Measurements from ENCODE around the gene METTL16. TPM values are rescaled to one million over a fixed set of nuclear protein-coding genes. Genes with fewer than 3 reads are reported as not detected.

The METTL16 gene
- total and polyA plus RNA-seq, 9 of the 15 experiments (the other 6 are each of a cell fraction or from before 2014, with no cell fraction given), result 12.1 to 30.5 (median 19.8) TPM

- TF ChIP-seq CREB3 (tag; conservative IDR thresholded peaks at IDR 0.05; ENCODE audit: low read depth) (no peak), MITF (IDR thresholded peaks at IDR 0.05) (no peak), CREM (IDR thresholded peaks at IDR 0.05; ENCODE audit: low read depth) (no peak), ZNF449 (CRISPR knock-in tag; IDR thresholded peaks at IDR 0.05) (no peak)
Observed at GRCh38 chr17:2483084-2483483, 28.6 kb downstream of the METTL16 start (continued).

GRCh38 chr17:2482218-2482617 lies 29.5 kb downstream of the METTL16 start:
- TF ChIP-seq USF1 (CRISPR knock-in tag; IDR thresholded peaks at IDR 0.05) (no peak), PTRF (tag; IDR thresholded peaks at IDR 0.05) (no peak)
- no peaks in the 10 kb centered on the region for H3K9me3 ChIP-seq (replicated peaks; ENCODE audit: control insufficient read depth, insufficient read depth, low read depth, low read length)
- no peak for FAIRE-seq
- H3K36me3 ChIP-seq (ENCODE audit: control insufficient read depth, insufficient read depth, low read length), result peaks cover 30% of the 10 kb centered on the region; the same call in 2 of the 3 replicates
- ChIA-PET POLR2A (no interaction called here), CTCF (ENCODE audit: low intra/inter-chr PET ratio) (no interaction called here)
- H4K20me1 ChIP-seq (replicated peaks; ENCODE audit: control insufficient read depth, insufficient read depth, low read length), result peaks cover 6% of the 10 kb centered on the region
- no TSS peak for BruUV-seq (replicated peaks)
- no peak overlapping the region for H2AFZ ChIP-seq (ENCODE audit: low read depth, low read length)
- 0 out of 5 replicates have a peak, but pooled peaks cover 0 to 3% of the 10 kb centered on the region in 2 experiments for H3K4me1 ChIP-seq (replicated peaks in 1 of 2; ENCODE audit: control insufficient read depth in 2 of 2, insufficient read depth in 2 of 2, low read length in 2 of 2)
- ATAC-seq, result no peak
- no peak overlapping the region for H3K9ac ChIP-seq (ENCODE audit: insufficient read depth in 1 of 2, low read depth in 2 of 2, low read length in 2 of 2)
- in situ Hi-C loops (cut with MboI), result no loop called here
- H3K4me2 ChIP-seq (ENCODE audit: insufficient read depth, low read length), result no peak overlapping the region
- WGBS (ENCODE audit: insufficient coverage, low coverage, missing lambda C conversion rate), result 69% methylated on average over 7 of the region's 7 CpGs
- no peaks in the 10 kb centered on the region for H3K27me3 ChIP-seq (ENCODE audit: control insufficient read depth in 2 of 2, insufficient read depth in 2 of 2, low read length in 2 of 2)
- no peak for DNase-seq (ENCODE audit: extremely low read depth in 1 of 4, low spot score in 3 of 4)
- H3K27ac ChIP-seq (ENCODE audit: extremely low read depth, low read depth, low read length), result no peak overlapping the region
- H3K9me1 ChIP-seq (ENCODE audit: control insufficient read depth, insufficient read depth, low read length), result no peaks in the 10 kb centered on the region
- H3K4me3 ChIP-seq, result no peak overlapping the region
- intact Hi-C loops (cut with micrococcal nuclease), result no loop called here
- H3K79me2 ChIP-seq (ENCODE audit: control insufficient read depth, insufficient read depth, low read length), result peaks cover 59% of the 10 kb centered on the region

Measured in K562 (cell line).